Limb (tissue), 2 donors: ENCODE data around the gene KCNH2.
A peak's percentile ranks its signal among the peaks of the same experiment; 100 is the strongest.

ENCODE experiments used
- DNase-seq, 2 donors: peaks; one replicate each; pipeline ENCODE4 v3.0.0-alpha.2; 2016; ENCODE audit errors: extremely low spot score in 2 of 2

Gene KCNH2

GRCh38 chr7:150948791-150949251 lies 29.3 kb downstream of the KCNH2 start:
- peak in 1 of 2 donors; percentile 20 for DNase-seq

GRCh38 chr7:150947761-150948651 lies 30.1 kb downstream of the KCNH2 start:
- DNase-seq, result peak in 1 of 2 donors; percentile 24

- DNase-seq, result peak in 1 of 2 donors; percentile 49
Observed at GRCh38 chr7:150947241-150947745, 30.8 kb downstream of the KCNH2 start.

GRCh38 chr7:150946421-150947240 lies 31.5 kb downstream of the KCNH2 start:
- DNase-seq, result peak in 1 of 2 donors; percentile 37

GRCh38 chr7:150945853-150946420 lies 32.2 kb downstream of the KCNH2 start:
- DNase-seq, result peak in 1 of 2 donors; percentile 56

GRCh38 chr7:150945171-150945852 lies 32.8 kb downstream of the KCNH2 start:
- peak in 1 of 2 donors; percentile 34 for DNase-seq

GRCh38 chr7:150944066-150945042 lies 33.8 kb downstream of the KCNH2 start:
- DNase-seq, result peak in 1 of 2 donors; percentile 31

- no peak for DNase-seq
Observed at GRCh38 chr7:150943453-150943814, 34.7 kb downstream of the KCNH2 start.

GRCh38 chr7:150942591-150943452 lies 35.3 kb downstream of the KCNH2 start:
- DNase-seq, result peak in 1 of 2 donors; percentile 24

- DNase-seq, result peak in 1 of 2 donors; percentile 34
Observed at GRCh38 chr7:150942001-150942590, 36.0 kb downstream of the KCNH2 start.

- no peak for DNase-seq
Observed at GRCh38 chr7:150941351-150942000, 36.6 kb downstream of the KCNH2 start.

- DNase-seq, result no peak
Observed at GRCh38 chr7:150940431-150941102, 37.6 kb downstream of the KCNH2 start.

GRCh38 chr7:150939466-150939865 lies 38.7 kb downstream of the KCNH2 start:
- no peak for DNase-seq

GRCh38 chr7:150939052-150939451 lies 39.1 kb downstream of the KCNH2 start:
- DNase-seq, result no peak

- no peak for DNase-seq
Observed at GRCh38 chr7:150938566-150938965, 39.6 kb downstream of the KCNH2 start.

- DNase-seq, result peak in 1 of 2 donors; percentile 57
Observed at GRCh38 chr7:150937848-150938561, 40.1 kb downstream of the KCNH2 start.

GRCh38 chr7:150936018-150936417 lies 42.1 kb downstream of the KCNH2 start:
- no peak for DNase-seq
